ENCODE results near the gene PRKCB. TPM values are rescaled to one million over a fixed set of nuclear protein-coding genes. Genes with fewer than 3 reads are reported as not detected.

The PRKCB gene
- total RNA-seq, 1 donor from 2014 or later, result 0.69 TPM

- no peak for DNase-seq
- Mint-ChIP-seq H3K27ac (ENCODE audit: unreplicated experiment) (no peak overlapping the region), H3K4me1 (ENCODE audit: low read depth, unreplicated experiment) (peaks cover 4% of the 10 kb centered on the region), H3K27me3 (ENCODE audit: unreplicated experiment) (peaks cover 2% of the 10 kb centered on the region), H3K36me3 (ENCODE audit: unreplicated experiment) (no peaks in the 10 kb centered on the region), H3K9me3 (ENCODE audit: unreplicated experiment) (peaks cover 3% of the 10 kb centered on the region), H3K4me3 (ENCODE audit: unreplicated experiment) (no peak overlapping the region)
- no peak for TF ChIP-seq CTCF (IDR thresholded peaks at IDR 0.05; ENCODE audit: partially characterized antibody, unreplicated experiment)
These were observed 297.0 kb downstream of the PRKCB start for GRCh38 chr16:24132797-24133155.

GRCh38 chr16:24135624-24136565 is 300.1 kb downstream of the PRKCB start:
- Mint-ChIP-seq H3K4me3 (ENCODE audit: unreplicated experiment) (no peak overlapping the region), H3K27me3 (ENCODE audit: unreplicated experiment) (peaks cover 2% of the 10 kb centered on the region), H3K9me3 (ENCODE audit: unreplicated experiment) (peaks cover 3% of the 10 kb centered on the region), H3K36me3 (ENCODE audit: unreplicated experiment) (peaks cover 10% of the 10 kb centered on the region), H3K27ac (ENCODE audit: unreplicated experiment) (no peak overlapping the region), H3K4me1 (ENCODE audit: low read depth, unreplicated experiment) (peaks cover 4% of the 10 kb centered on the region)
- DNase-seq, result no peak
- no peak for TF ChIP-seq CTCF (IDR thresholded peaks at IDR 0.05; ENCODE audit: partially characterized antibody, unreplicated experiment)

- Mint-ChIP-seq H3K27me3 (ENCODE audit: unreplicated experiment) (no peaks in the 10 kb centered on the region), H3K4me1 (ENCODE audit: low read depth, unreplicated experiment) (peaks cover 4% of the 10 kb centered on the region), H3K9me3 (ENCODE audit: unreplicated experiment) (peaks cover 3% of the 10 kb centered on the region), H3K36me3 (ENCODE audit: unreplicated experiment) (peaks cover 10% of the 10 kb centered on the region), H3K27ac (ENCODE audit: unreplicated experiment) (no peak overlapping the region), H3K4me3 (ENCODE audit: unreplicated experiment) (no peak overlapping the region)
- no peak for TF ChIP-seq CTCF (IDR thresholded peaks at IDR 0.05; ENCODE audit: partially characterized antibody, unreplicated experiment)
- no peak for DNase-seq
These were observed 302.2 kb downstream of the PRKCB start for GRCh38 chr16:24138024-24138423.

- H3K4me3 Mint-ChIP-seq (ENCODE audit: unreplicated experiment), result no peak overlapping the region
- peaks cover 3% of the 10 kb centered on the region for H3K9me3 Mint-ChIP-seq (ENCODE audit: unreplicated experiment)
- DNase-seq, result no peak
- peaks cover 10% of the 10 kb centered on the region for H3K36me3 Mint-ChIP-seq (ENCODE audit: unreplicated experiment)
- H3K27me3 Mint-ChIP-seq (ENCODE audit: unreplicated experiment), result no peaks in the 10 kb centered on the region
- peaks cover 4% of the 10 kb centered on the region for H3K4me1 Mint-ChIP-seq (ENCODE audit: low read depth, unreplicated experiment)
- TF ChIP-seq CTCF (IDR thresholded peaks at IDR 0.05; ENCODE audit: partially characterized antibody, unreplicated experiment), result no peak
- no peak overlapping the region for H3K27ac Mint-ChIP-seq (ENCODE audit: unreplicated experiment)
These were observed 302.8 kb downstream of the PRKCB start for GRCh38 chr16:24138575-24138974.

DNA sequence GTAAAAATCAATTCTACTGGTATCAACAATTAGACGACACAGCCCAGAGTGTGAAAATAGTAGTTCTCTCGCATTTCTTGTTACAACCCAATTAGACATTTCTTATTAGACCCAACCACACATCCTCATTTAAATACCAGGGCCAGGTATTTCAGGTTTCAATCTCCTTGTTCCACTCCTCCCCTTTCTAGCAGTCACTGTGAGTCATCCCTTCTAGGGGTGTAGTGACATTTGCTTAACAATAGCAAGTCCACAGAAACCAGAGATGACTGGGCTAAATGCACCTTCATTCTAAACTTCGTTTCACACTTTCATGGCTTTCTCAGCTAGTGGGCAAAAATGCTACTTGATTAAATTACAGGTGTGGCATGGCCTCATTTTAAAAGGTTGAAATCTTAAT is 303.5 kb downstream of the PRKCB start:
- H3K9me3 Mint-ChIP-seq (ENCODE audit: unreplicated experiment), result peaks cover 3% of the 10 kb centered on the region
- peaks cover 2% of the 10 kb centered on the region for H3K27me3 Mint-ChIP-seq (ENCODE audit: unreplicated experiment)
- DNase-seq, result no peak
- H3K36me3 Mint-ChIP-seq (ENCODE audit: unreplicated experiment), result peaks cover 10% of the 10 kb centered on the region
- no peak overlapping the region for H3K4me3 Mint-ChIP-seq (ENCODE audit: unreplicated experiment)
- no peak overlapping the region for H3K27ac Mint-ChIP-seq (ENCODE audit: unreplicated experiment)
- peaks cover 4% of the 10 kb centered on the region for H3K4me1 Mint-ChIP-seq (ENCODE audit: low read depth, unreplicated experiment)
- no peak for TF ChIP-seq CTCF (IDR thresholded peaks at IDR 0.05; ENCODE audit: partially characterized antibody, unreplicated experiment)
